H1 (cell line): ENCODE data around the gene CNKSR2. TPM values are rescaled to one million over a fixed set of nuclear protein-coding genes. Genes with fewer than 3 reads are reported as not detected.

ENCODE experiments used
- CTCF ChIA-PET: fragments of 300-600 bp; sonication (Branson Sonifier 250); formaldehyde crosslinking; loops from one replicate; lab custom pipeline; 2021; ENCODE audit not compliant: partially characterized antibody; lab: Charles Lee
- POLR2A ChIA-PET: fragments of 300-600 bp; sonication (Branson Sonifier 250); formaldehyde crosslinking; loops from one replicate; lab custom pipeline; 2021; ENCODE audit warnings: inconsistent platforms; ENCODE audit not compliant: partially characterized antibody; lab: Charles Lee
- DNase-seq, 2 experiments: peaks; one replicate each; pipeline versions ENCODE4 v3.0.0 to v3.0.0-alpha.2; 2010 to 2022; ENCODE audit warnings: low spot score in 2 of 2, low read depth in 1 of 2, mixed read lengths in 1 of 2
- FAIRE-seq: peaks from 2 replicates; lab custom pipeline; 2011; peaks lifted over from hg19 to GRCh38; lab: Jason Lieb, UNC
- H2AFZ ChIP-seq: 2 replicates; pipeline ENCODE4 v1.8.1; 2012; ENCODE audit warnings: low read length, inconsistent platforms
- H2AK5ac ChIP-seq: 2 replicates; pipeline ENCODE4 v1.6.1; 2013; ENCODE audit warnings: low read depth, low read length
- H2BK120ac ChIP-seq: replicated peaks from 2 replicates; pipeline ENCODE3; 2013; ENCODE audit warnings: low read depth, low read length, inconsistent platforms
- H2BK12ac ChIP-seq: 2 replicates; pipeline ENCODE4 v1.6.1; 2013; ENCODE audit warnings: low read depth, low read length
- H2BK15ac ChIP-seq: 2 replicates; pipeline ENCODE4 v1.6.1; 2013; ENCODE audit warnings: low read length
- H2BK20ac ChIP-seq: 2 replicates; pipeline ENCODE4 v1.6.1; 2013; ENCODE audit warnings: low read length
- H2BK5ac ChIP-seq: 2 replicates; pipeline ENCODE4 v1.6.1; 2013; ENCODE audit warnings: low read depth, low read length
- H3K14ac ChIP-seq: 2 replicates; pipeline ENCODE4 v1.6.1; 2013; ENCODE audit warnings: inconsistent platforms; ENCODE audit not compliant: insufficient read length
- H3K18ac ChIP-seq: 2 replicates; pipeline ENCODE4 v1.6.1; 2013; ENCODE audit warnings: low read length; ENCODE audit errors: extremely low read depth
- H3K23ac ChIP-seq: 2 replicates; pipeline ENCODE4 v1.6.1; 2013; ENCODE audit warnings: inconsistent platforms; ENCODE audit not compliant: insufficient read length
- H3K23me2 ChIP-seq: 2 replicates; pipeline ENCODE4 v1.6.1; 2013; ENCODE audit warnings: low read depth, low read length
- H3K27ac ChIP-seq: 2 replicates; pipeline ENCODE4 v1.6.1; 2011; ENCODE audit warnings: low read depth, low read length, inconsistent platforms
- H3K27me3 ChIP-seq, 4 experiments: replicated peaks in 1 of 4; 1 replicate in 1 of 4; 2 replicates in 3 of 4; pipeline versions ENCODE4 v1.6.1 to v1.8.1; 2011 to 2013; ENCODE audit warnings: low read length in 3 of 4, mild to moderate bottlenecking in 3 of 4, inconsistent platforms in 2 of 4, mixed read lengths in 2 of 4, moderate library complexity in 1 of 4; ENCODE audit not compliant: control insufficient read depth in 3 of 4, insufficient read depth in 3 of 4; ENCODE audit errors: extremely low read depth in 1 of 4
- H3K36me3 ChIP-seq, 4 experiments: 2 replicates each; pipeline versions ENCODE4 v1.6.1 to v1.8.1; 2011 to 2013; ENCODE audit warnings: mild to moderate bottlenecking in 4 of 4, low read length in 3 of 4, moderate library complexity in 2 of 4, control low read depth in 1 of 4, inconsistent platforms in 1 of 4; ENCODE audit not compliant: insufficient read depth in 4 of 4, control insufficient read depth in 2 of 4
- H3K4ac ChIP-seq: replicated peaks from 2 replicates; pipeline ENCODE3; 2013; ENCODE audit warnings: low read length, low read depth, mixed read lengths, inconsistent platforms; ENCODE audit not compliant: insufficient read length
- H3K4me1 ChIP-seq, 4 experiments: replicated peaks in 1 of 4; 1 replicate in 1 of 4; 2 replicates in 3 of 4; pipeline versions ENCODE4 v1.6.1 to v1.8.1; 2011 to 2013; ENCODE audit warnings: low read length in 3 of 4, inconsistent platforms in 2 of 4, mixed read lengths in 1 of 4; ENCODE audit not compliant: insufficient read depth in 4 of 4, control insufficient read depth in 3 of 4
- H3K4me2 ChIP-seq, 2 experiments: 2 replicates each; pipeline versions ENCODE4 v1.6.1 to v1.8.1; 2011 to 2013; ENCODE audit warnings: low read depth in 2 of 2, low read length in 2 of 2, control low read depth in 1 of 2, inconsistent platforms in 1 of 2, mild to moderate bottlenecking in 1 of 2; ENCODE audit not compliant: insufficient read depth in 1 of 2
- H3K4me3 ChIP-seq, 4 experiments: fragments of 200-600, 300-600 bp in 1 of 4; sonication (generic), shearing (Covaris generic), sonication (Bioruptor Twin) in 1 of 4; 2 replicates each; pipeline versions ENCODE4 v1.5.1 to v1.8.1; 2011 to 2016; ENCODE audit warnings: low read length in 4 of 4, low read depth in 3 of 4, control low read depth in 2 of 4, inconsistent platforms in 2 of 4, mild to moderate bottlenecking in 2 of 4, mixed read lengths in 1 of 4, moderate library complexity in 1 of 4; ENCODE audit not compliant: insufficient read depth in 2 of 4; ENCODE audit errors: extremely low read depth in 1 of 4
- H3K56ac ChIP-seq: replicated peaks from 2 replicates; pipeline ENCODE3; 2013; ENCODE audit warnings: low read depth, mild to moderate bottlenecking, mixed read lengths, low read length, inconsistent platforms; ENCODE audit not compliant: insufficient read length
- H3K79me1 ChIP-seq: 2 replicates; pipeline ENCODE4 v1.6.1; 2013; ENCODE audit warnings: low read depth, low read length, control low read depth
- H3K79me2 ChIP-seq, 2 experiments: 2 replicates each; pipeline versions ENCODE4 v1.6.1 to v1.8.1; 2012 to 2013; ENCODE audit warnings: low read length in 2 of 2, mild to moderate bottlenecking in 2 of 2, inconsistent platforms in 1 of 2; ENCODE audit not compliant: insufficient read depth in 2 of 2, control insufficient read depth in 1 of 2
- H3K9ac ChIP-seq, 4 experiments: replicated peaks in 1 of 4; 1 replicate in 1 of 4; 2 replicates in 3 of 4; pipeline versions ENCODE4 v1.6.1 to v1.8.1; 2011 to 2013; ENCODE audit warnings: low read depth in 3 of 4, low read length in 3 of 4, control low read depth in 2 of 4, mild to moderate bottlenecking in 2 of 4, moderate library complexity in 2 of 4, inconsistent platforms in 1 of 4; ENCODE audit errors: extremely low read depth in 1 of 4
- H3K9me3 ChIP-seq, 2 experiments: 2 replicates each; pipeline versions ENCODE4 v1.6.1 to v1.8.1; 2012 to 2013; ENCODE audit warnings: mild to moderate bottlenecking in 2 of 2, moderate library complexity in 2 of 2, control low read depth in 1 of 2, inconsistent platforms in 1 of 2, low read depth in 1 of 2, low read length in 1 of 2, mixed read lengths in 1 of 2; ENCODE audit not compliant: insufficient read depth in 2 of 2
- H4K20me1 ChIP-seq, 2 experiments: replicated peaks in 1 of 2; 2 replicates each; pipeline versions ENCODE3 to v1.8.1; 2011 to 2013; ENCODE audit warnings: inconsistent platforms in 2 of 2, low read length in 2 of 2, mild to moderate bottlenecking in 1 of 2; ENCODE audit not compliant: insufficient read depth in 2 of 2, control insufficient read depth in 1 of 2
- H4K5ac ChIP-seq: 2 replicates; pipeline ENCODE4 v1.6.1; 2013; ENCODE audit warnings: low read length, low read depth, mixed read lengths, inconsistent platforms; ENCODE audit not compliant: insufficient read length
- H4K8ac ChIP-seq: 2 replicates; pipeline ENCODE4 v1.8.0; 2013; ENCODE audit warnings: mild to moderate bottlenecking, moderate library complexity, low read length, inconsistent platforms; ENCODE audit not compliant: insufficient read depth; ENCODE audit errors: extremely low read depth
- H4K91ac ChIP-seq: replicated peaks from 2 replicates; pipeline ENCODE3; 2013; ENCODE audit warnings: low read length, mixed read lengths, inconsistent platforms; ENCODE audit not compliant: insufficient read length
- EZH2 ChIP-seq: fragments of 200-600 bp; sonication (generic); IDR thresholded peaks from 2 replicates; pipeline ENCODE4 v1.7.1; 2012; ENCODE audit warnings: low read depth, mild to moderate bottlenecking, moderate library complexity, low read length, inconsistent platforms; ENCODE audit not compliant: severe bottlenecking
- HDAC2 ChIP-seq, 2 experiments: fragments of 300-600 bp in 1 of 2; sonication (generic) in 1 of 2; IDR thresholded peaks; 2 replicates each; pipeline ENCODE4 v1.6.1; 2011 to 2012; ENCODE audit warnings: low read depth in 2 of 2, low read length in 2 of 2, mild to moderate bottlenecking in 2 of 2, moderate library complexity in 2 of 2, borderline replicate concordance in 1 of 2, inconsistent platforms in 1 of 2
- KDM5A ChIP-seq: fragments of 200-600 bp; IDR thresholded peaks from 2 replicates; pipeline ENCODE4 v1.7.1; 2012; ENCODE audit warnings: mild to moderate bottlenecking, low read length, inconsistent platforms, mixed read lengths
- POLR2AphosphoS5 ChIP-seq: IDR thresholded peaks from 2 replicates; pipeline ENCODE4 v1.6.1; 2011; ENCODE audit warnings: low read depth, low read length
- RBBP5 ChIP-seq: IDR thresholded peaks from 2 replicates; pipeline ENCODE4 v1.7.1; 2012; ENCODE audit warnings: low read depth, mild to moderate bottlenecking, inconsistent platforms, low read length, moderate library complexity, borderline replicate concordance
- SIRT6 ChIP-seq: IDR thresholded peaks from one replicate; pipeline ENCODE4 v1.7.1; 2012; ENCODE audit warnings: low read length, inconsistent platforms
- SIX5 ChIP-seq: IDR thresholded peaks from 2 replicates; pipeline ENCODE4 v1.6.1; 2011; ENCODE audit warnings: mild to moderate bottlenecking, low read depth, low read length
- SP1 ChIP-seq: IDR thresholded peaks from 2 replicates; pipeline ENCODE4 v1.6.1; 2011; ENCODE audit warnings: low read depth, low read length
- TAF1 ChIP-seq: IDR thresholded peaks from 2 replicates; pipeline ENCODE4 v1.6.1; 2011; ENCODE audit warnings: mild to moderate bottlenecking, low read depth, low read length
- TBP ChIP-seq: IDR thresholded peaks from 2 replicates; pipeline ENCODE4 v1.6.1; 2011; ENCODE audit warnings: low read depth, low read length, improper control_type of control experiment
- ZNF274 ChIP-seq: IDR thresholded peaks from 2 replicates; pipeline ENCODE4 v1.7.0; 2012; ENCODE audit warnings: low read length, borderline replicate concordance; ENCODE audit errors: extremely low read depth
- WGBS, 2 experiments: shearing (Covaris generic) in 1 of 2; methylation state at CpG; one replicate each; pipeline versions ENCODE4 v1.1.6 to v1.1.7; 2013 to 2015; ENCODE audit warnings: low lambda C conversion rate in 2 of 2, mixed read lengths in 2 of 2, inconsistent platforms in 1 of 2, low coverage in 1 of 2, missing lambda C conversion rate in 1 of 2; ENCODE audit not compliant: insufficient replicate concordance in 2 of 2, insufficient coverage in 1 of 2, insufficient read length in 1 of 2; ENCODE audit errors: extremely low coverage in 1 of 2, missing lambda C conversion rate in 1 of 2; 5-methylcytosine and 5-hydroxymethylcytosine counted together
- polyA plus RNA-seq, 7 experiments: library from polyadenylated mRNA; depleted of rRNA in 3 of 7; stranded (reverse) in 5 of 7; unstranded in 2 of 7; fragments of >200 nt in 5 of 7; fragments of 200-250 nt in 2 of 7; gene quantifications; 1 replicate in 5 of 7; 2 replicates in 1 of 7; 4 replicates in 1 of 7; pipeline versions ENCODE4 v1.2.1 to v1.2.3, GENCODE V29; 2011 to 2013; ENCODE audit warnings: missing spikeins in 2 of 7, mixed read lengths in 2 of 7
- total RNA-seq: library from RNA; stranded (reverse); fragmentation: NEBNext Ultra II Directional; extraction: Animal tissue kit (Norgen Biotek cat#: 25700); gene quantifications from 2 replicates; pipeline ENCODE4 v1.2.1, GENCODE V29; 2021
- TF ChIP-seq, protein P1 (sequence below): IDR thresholded peaks from 2 replicates; pipeline ENCODE4 v1.6.1; 2011; ENCODE audit warnings: low read depth, mild to moderate bottlenecking, low read length; ENCODE audit not compliant: insufficient read depth

Gene CNKSR2
- total and polyA plus RNA-seq, 2 of the 8 experiments (the other 6 are each of a cell fraction or from before 2014, with no cell fraction given) = 5.5 to 16.3 TPM

DNA sequence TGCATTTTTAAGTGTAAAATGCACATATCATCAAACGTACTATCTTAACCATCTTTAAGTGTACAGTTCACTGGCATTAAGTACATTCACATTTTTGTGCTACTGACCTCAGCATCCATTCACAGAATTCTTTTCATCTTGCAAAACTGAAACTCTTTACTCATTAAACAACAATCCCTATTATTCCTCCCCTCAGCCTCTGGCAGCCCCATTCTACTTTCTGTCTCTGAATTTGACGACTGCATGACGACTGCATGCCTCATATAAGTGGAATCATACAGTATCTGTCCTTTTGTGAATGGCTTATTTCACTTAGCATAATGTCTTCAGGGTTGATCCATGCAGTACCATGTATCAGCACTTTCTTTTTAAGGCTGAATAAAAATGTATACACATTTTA is 38.7 kb downstream of the CNKSR2 start:
- Histone ChIP-seq H3K4ac (no peak overlapping the region), H3K36me3 (no peaks in the 10 kb centered on the region), H2AK5ac (no peak overlapping the region), H4K20me1 (no peaks in the 10 kb centered on the region), H3K27me3 (no peaks in the 10 kb centered on the region), H2BK15ac (no peak overlapping the region), H3K18ac (no peak overlapping the region), H4K91ac (no peak overlapping the region), H3K23me2 (no peaks in the 10 kb centered on the region), H3K23ac (no peak overlapping the region), H3K27ac (no peak overlapping the region), H3K9me3 (no peaks in the 10 kb centered on the region), H3K9ac (no peak overlapping the region), H2AFZ (no peak overlapping the region), H4K5ac (no peak overlapping the region), H3K56ac (no peak overlapping the region), H2BK5ac (no peak overlapping the region), H3K4me3 (no peak overlapping the region), H3K4me2 (no peak overlapping the region), H3K4me1 (peaks cover 0 to 3% (median 0%) of the 10 kb centered on the region in 4 experiments; a peak in 2 of 7 replicates), H3K79me1 (no peaks in the 10 kb centered on the region), H3K14ac (no peak overlapping the region), H2BK12ac (no peak overlapping the region), H2BK120ac (no peak overlapping the region), H2BK20ac (no peak overlapping the region), H4K8ac (no peak overlapping the region), H3K79me2 (peaks cover 0 to 29% of the 10 kb centered on the region in 2 experiments; a peak in 2 of 4 replicates)
- DNase-seq = no peak
- TF ChIP-seq RBBP5 = no peak
- no peak for TF ChIP-seq EZH2
- TF ChIP-seq SIX5 = no peak
- no peak for TF ChIP-seq TAF1
- no peak for TF ChIP-seq KDM5A
- TF ChIP-seq SP1 = no peak
- TF ChIP-seq SIRT6 = no peak
- TF ChIP-seq, protein P1, sequence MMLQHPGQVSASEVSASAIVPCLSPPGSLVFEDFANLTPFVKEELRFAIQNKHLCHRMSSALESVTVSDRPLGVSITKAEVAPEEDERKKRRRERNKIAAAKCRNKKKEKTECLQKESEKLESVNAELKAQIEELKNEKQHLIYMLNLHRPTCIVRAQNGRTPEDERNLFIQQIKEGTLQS = no peak
- no peak for TF ChIP-seq POLR2AphosphoS5
- no peak for TF ChIP-seq TBP
- no peak for TF ChIP-seq HDAC2 (IDR thresholded peaks at IDR 0.05; ENCODE audit: borderline replicate concordance in 1 of 2, low read depth in 2 of 2, low read length in 2 of 2)
- no peak for TF ChIP-seq ZNF274
- POLR2A ChIA-PET = no interaction called here
- CTCF ChIA-PET = no interaction called here
- FAIRE-seq = no peak
- 95% methylated on average over 3 of the region's 3 CpGs; no CpG with 5 or more reads in 1 of the 2 experiments for WGBS, 2 experiments
